Stimulated activated CD8-positive, alpha-beta memory T cell treated with anti-CD3 and anti-CD28 coated beads, Interleukin-12 subunit alpha, Interleukin-12 subunit beta, amount 100 ng/mL, for 24 hours (primary cell): Measurements from ENCODE around the gene FPGS.
"Not testable (repeated sequence)": the region's sequence is repeated elsewhere in the genome, so short reads cannot be mapped to it uniquely, and the experiment has no call there.

ENCODE experiments used
- DNase-seq: peaks from one replicate; pipeline ENCODE4 v3.0.0-alpha.2; 2020; ENCODE audit errors: extremely low read depth

Gene FPGS

GRCh38 chr9:127838375-127839078 is 35.8 kb downstream of the FPGS start:
- no peak for DNase-seq

GRCh38 chr9:127841087-127841835 is 38.6 kb downstream of the FPGS start:
- no peak for DNase-seq

- no peak for DNase-seq
These were observed 42.2 kb downstream of the FPGS start for GRCh38 chr9:127844821-127845359.

- not testable (repeated sequence) for DNase-seq
These were observed 42.9 kb downstream of the FPGS start for GRCh38 chr9:127845619-127846018.

GRCh38 chr9:127846443-127847177 is 43.9 kb downstream of the FPGS start:
- no peak for DNase-seq

GRCh38 chr9:127847178-127847510 is 44.5 kb downstream of the FPGS start:
- no peak for DNase-seq

- no peak for DNase-seq
These were observed 45.4 kb downstream of the FPGS start for GRCh38 chr9:127847833-127848755.

GRCh38 chr9:127848756-127849504 is 46.2 kb downstream of the FPGS start:
- DNase-seq, result no peak

- no peak for DNase-seq
These were observed 47.7 kb downstream of the FPGS start for GRCh38 chr9:127850286-127850830.

GRCh38 chr9:127852829-127853228 is 50.1 kb downstream of the FPGS start:
- DNase-seq, result no peak

- DNase-seq, result no peak
These were observed 50.9 kb downstream of the FPGS start for GRCh38 chr9:127853312-127854183.

GRCh38 chr9:127854184-127854806 is 51.6 kb downstream of the FPGS start, which contains the start of gene ENG:
Gene ENG (minus strand): TSS chr9:127854658. CDS start chr9:127854355, 303 bp downstream.
- DNase-seq, result no peak

- no peak for DNase-seq
These were observed 52.3 kb downstream of the FPGS start for GRCh38 chr9:127854960-127855359.

GRCh38 chr9:127855522-127855921 is 52.8 kb downstream of the FPGS start:
- DNase-seq, result no peak

- no peak for DNase-seq
These were observed 53.5 kb downstream of the FPGS start for GRCh38 chr9:127856094-127856728.

GRCh38 chr9:127856729-127857116 is 54.0 kb downstream of the FPGS start:
- DNase-seq, result no peak

- no peak for DNase-seq
These were observed 54.6 kb downstream of the FPGS start for GRCh38 chr9:127857278-127857677.

GRCh38 chr9:127858041-127858512 is 55.4 kb downstream of the FPGS start:
- DNase-seq, result no peak
